ENCODE results near the gene CCL22. TPM values are rescaled to one million over a fixed set of nuclear protein-coding genes. Genes with fewer than 3 reads are reported as not detected.

The CCL22 gene
- total RNA-seq, 1 experiment from 2014 or later: not detected

- TF ChIP-seq, protein P1, sequence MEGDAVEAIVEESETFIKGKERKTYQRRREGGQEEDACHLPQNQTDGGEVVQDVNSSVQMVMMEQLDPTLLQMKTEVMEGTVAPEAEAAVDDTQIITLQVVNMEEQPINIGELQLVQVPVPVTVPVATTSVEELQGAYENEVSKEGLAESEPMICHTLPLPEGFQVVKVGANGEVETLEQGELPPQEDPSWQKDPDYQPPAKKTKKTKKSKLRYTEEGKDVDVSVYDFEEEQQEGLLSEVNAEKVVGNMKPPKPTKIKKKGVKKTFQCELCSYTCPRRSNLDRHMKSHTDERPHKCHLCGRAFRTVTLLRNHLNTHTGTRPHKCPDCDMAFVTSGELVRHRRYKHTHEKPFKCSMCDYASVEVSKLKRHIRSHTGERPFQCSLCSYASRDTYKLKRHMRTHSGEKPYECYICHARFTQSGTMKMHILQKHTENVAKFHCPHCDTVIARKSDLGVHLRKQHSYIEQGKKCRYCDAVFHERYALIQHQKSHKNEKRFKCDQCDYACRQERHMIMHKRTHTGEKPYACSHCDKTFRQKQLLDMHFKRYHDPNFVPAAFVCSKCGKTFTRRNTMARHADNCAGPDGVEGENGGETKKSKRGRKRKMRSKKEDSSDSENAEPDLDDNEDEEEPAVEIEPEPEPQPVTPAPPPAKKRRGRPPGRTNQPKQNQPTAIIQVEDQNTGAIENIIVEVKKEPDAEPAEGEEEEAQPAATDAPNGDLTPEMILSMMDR (conservative IDR thresholded peaks at IDR 0.05): no peak
- H4K5ac ChIP-seq (ENCODE audit: insufficient read length, low read depth, low read length): no peak overlapping the region
- H3T11ph ChIP-seq (ENCODE audit: low read length): no peak overlapping the region
- H4K91ac ChIP-seq (ENCODE audit: insufficient read length, low read depth, low read length): no peak overlapping the region
- no peak overlapping the region for H2BK120ac ChIP-seq (ENCODE audit: low read depth, low read length, poor library complexity, severe bottlenecking)
- no peak overlapping the region for H2BK15ac ChIP-seq (ENCODE audit: low read depth, low read length)
- H3K27ac ChIP-seq (ENCODE audit: insufficient read length, low read depth, low read length): no peak overlapping the region
- no peaks in the 10 kb centered on the region for H3K36me3 Mint-ChIP-seq (ENCODE audit: insufficient read depth in 1 of 3, low read depth in 3 of 3)
- H3K27me3 Mint-ChIP-seq (ENCODE audit: low read depth): peaks cover 1% of the 10 kb centered on the region
- H3K9me3 ChIP-seq (ENCODE audit: control insufficient read depth, low read depth, low read length): no peaks in the 10 kb centered on the region
- no peak overlapping the region for H2AK5ac ChIP-seq (ENCODE audit: insufficient read length, low read length)
- no peak overlapping the region for H3K4me3 Mint-ChIP-seq
- no peak overlapping the region for H4K8ac ChIP-seq (replicated peaks; ENCODE audit: insufficient read length, low read depth, low read length)
- no peak overlapping the region for H3K9ac ChIP-seq (ENCODE audit: extremely low read depth, insufficient read length, low read length)
- H3K27ac Mint-ChIP-seq: no peak overlapping the region
- H2BK12ac ChIP-seq (ENCODE audit: insufficient read length, low read depth, low read length): no peak overlapping the region
- H3K4ac ChIP-seq (ENCODE audit: low read depth, low read length): no peak overlapping the region
- no peak overlapping the region for H3K18ac ChIP-seq (ENCODE audit: insufficient read length, low read depth, low read length)
- no peaks in the 10 kb centered on the region for H3K79me2 ChIP-seq (ENCODE audit: insufficient read depth, low read length)
- H3K27me3 ChIP-seq (ENCODE audit: insufficient read depth, low read length): no peaks in the 10 kb centered on the region
- no peaks in the 10 kb centered on the region for H4K20me1 ChIP-seq (ENCODE audit: control insufficient read depth, insufficient read depth, insufficient read length)
- no peak overlapping the region for H2AFZ ChIP-seq (ENCODE audit: low read length)
- no peak overlapping the region for H3K4me2 ChIP-seq (ENCODE audit: insufficient read depth, insufficient read length, low read length)
- H3K23ac ChIP-seq (ENCODE audit: insufficient read length, low read depth, low read length): no peak overlapping the region
- peaks cover 2 to 8% of the 10 kb centered on the region in 2 experiments; a peak in 2 of 4 replicates for H3K4me1 Mint-ChIP-seq
- no peak for DNase-seq
- no peak overlapping the region for H2BK20ac ChIP-seq (ENCODE audit: low read depth, low read length, poor library complexity, severe bottlenecking)
- peaks cover under 1% of the 10 kb centered on the region for H3K23me2 ChIP-seq (ENCODE audit: insufficient read length, low read depth, low read length, poor library complexity, severe bottlenecking)
- no peak overlapping the region for H3K56ac ChIP-seq (ENCODE audit: insufficient read length, low read depth, low read length)
- no peaks in the 10 kb centered on the region for H3K79me1 ChIP-seq (ENCODE audit: insufficient read depth, low read depth, low read length, poor library complexity, severe bottlenecking)
- no peak overlapping the region; the same call in 1 of the 2 replicates for H3K14ac ChIP-seq (ENCODE audit: insufficient read depth, low read length)
- no peak overlapping the region for H2BK5ac ChIP-seq (ENCODE audit: insufficient read length, low read length)
- no peaks in the 10 kb centered on the region for H3K9me3 Mint-ChIP-seq
- H3K4me1 ChIP-seq (ENCODE audit: insufficient read depth, low read length): no peaks in the 10 kb centered on the region
- WGBS (ENCODE audit: extremely low coverage, insufficient read length, low lambda C conversion rate): no CpG with 5 or more reads among the region's 12 CpGs
Measured at GRCh38 chr16:57411362-57411976, 52.9 kb downstream of the CCL22 start.

Data from H9 (cell line).